Mesenteric fat pad (tissue), 1 donor: ENCODE measurements around the gene PPIL6. TPM values are rescaled to one million over a fixed set of nuclear protein-coding genes. Genes with fewer than 3 reads are reported as not detected.
"Not testable (repeated sequence)": the region's sequence is repeated elsewhere in the genome, so short reads cannot be mapped to it uniquely, and the experiment has no call there.

Experiments
- DNase-seq: peaks from one replicate; pipeline ENCODE4 v3.0.0-alpha.2; 2020; ENCODE audit warnings: low spot score
- total RNA-seq: library from RNA; stranded (reverse); fragmentation: NEBNext Ultra II Directional; extraction: Animal tissue kit (Norgen Biotek cat#: 25700); gene quantifications from one replicate; pipeline ENCODE4 v1.2.1, GENCODE V29; 2021
- donor health status: DM: yes; HTN: yes; CAD: no.

PPIL6 gene
- total RNA-seq, 1 donor from 2014 or later, result 2.3 TPM

DNA sequence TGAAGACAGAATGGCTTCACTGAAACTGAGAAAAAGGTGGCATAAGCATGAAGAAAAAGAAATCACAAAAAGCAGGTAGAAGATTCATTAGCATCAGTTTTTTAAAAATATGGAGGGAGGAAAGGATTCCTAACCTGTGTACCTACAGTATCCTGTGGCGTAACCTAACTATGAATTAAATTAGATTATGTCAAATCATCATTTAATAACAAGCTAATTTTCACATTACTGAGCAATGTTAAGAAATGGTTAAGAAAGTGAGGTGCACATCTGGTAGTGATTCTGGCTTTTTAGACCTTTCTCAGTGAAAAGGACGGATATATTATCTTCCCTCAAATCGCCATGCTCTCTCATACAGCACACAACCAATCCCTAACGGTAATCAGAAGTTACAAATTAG lies 70.7 kb downstream of the PPIL6 start:
- DNase-seq, result no peak

DNA sequence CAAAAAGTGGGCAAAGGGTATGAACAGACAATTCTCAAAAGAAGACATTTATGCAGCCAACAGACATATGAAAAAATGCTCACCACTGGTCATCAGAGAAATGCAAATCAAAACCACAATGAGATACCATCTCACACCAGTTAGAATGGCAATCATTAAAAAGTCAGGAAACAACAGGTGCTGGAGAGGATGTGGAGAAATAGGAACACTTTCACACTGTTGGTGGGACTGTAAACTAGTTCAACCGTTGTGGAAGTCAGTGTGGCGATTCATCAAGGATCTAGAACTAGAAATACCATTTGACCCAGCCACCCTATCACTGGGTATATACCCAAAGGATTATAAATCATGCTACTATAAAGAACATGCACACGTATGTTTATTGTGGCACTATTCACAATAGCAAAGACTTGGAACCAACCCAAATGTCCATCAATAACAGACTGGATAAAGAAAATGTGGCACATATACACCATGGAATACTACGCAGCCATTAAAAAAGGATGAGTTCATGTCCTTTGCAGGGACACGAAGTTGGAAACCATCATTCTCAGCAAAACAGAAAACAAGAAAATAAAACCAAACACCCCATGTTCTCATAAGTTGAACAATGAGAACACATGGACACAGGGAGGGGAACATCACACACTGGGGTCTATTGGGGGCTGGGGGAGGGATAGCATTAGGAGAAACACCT lies 75.9 kb downstream of the PPIL6 start:
- DNase-seq, result not testable (repeated sequence)

DNA sequence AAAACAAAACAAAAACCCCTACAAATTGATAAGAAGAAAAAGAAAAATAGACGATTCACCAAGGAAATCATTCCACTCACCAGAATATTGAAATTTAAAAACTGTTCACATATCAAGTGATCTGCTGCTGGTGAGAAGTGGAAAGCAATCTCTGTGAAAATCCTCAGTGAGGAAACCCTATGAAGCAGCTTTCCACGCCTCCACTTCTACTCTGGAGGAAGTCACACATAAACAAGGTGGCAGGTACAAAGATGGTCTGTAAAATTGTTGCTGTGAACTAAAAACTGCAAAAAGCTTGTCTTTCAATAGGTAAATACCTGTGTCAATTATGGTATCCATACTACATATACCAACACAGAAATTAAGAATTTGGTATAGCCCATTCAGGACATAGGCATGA lies 76.7 kb downstream of the PPIL6 start:
- DNase-seq, result no peak

DNA sequence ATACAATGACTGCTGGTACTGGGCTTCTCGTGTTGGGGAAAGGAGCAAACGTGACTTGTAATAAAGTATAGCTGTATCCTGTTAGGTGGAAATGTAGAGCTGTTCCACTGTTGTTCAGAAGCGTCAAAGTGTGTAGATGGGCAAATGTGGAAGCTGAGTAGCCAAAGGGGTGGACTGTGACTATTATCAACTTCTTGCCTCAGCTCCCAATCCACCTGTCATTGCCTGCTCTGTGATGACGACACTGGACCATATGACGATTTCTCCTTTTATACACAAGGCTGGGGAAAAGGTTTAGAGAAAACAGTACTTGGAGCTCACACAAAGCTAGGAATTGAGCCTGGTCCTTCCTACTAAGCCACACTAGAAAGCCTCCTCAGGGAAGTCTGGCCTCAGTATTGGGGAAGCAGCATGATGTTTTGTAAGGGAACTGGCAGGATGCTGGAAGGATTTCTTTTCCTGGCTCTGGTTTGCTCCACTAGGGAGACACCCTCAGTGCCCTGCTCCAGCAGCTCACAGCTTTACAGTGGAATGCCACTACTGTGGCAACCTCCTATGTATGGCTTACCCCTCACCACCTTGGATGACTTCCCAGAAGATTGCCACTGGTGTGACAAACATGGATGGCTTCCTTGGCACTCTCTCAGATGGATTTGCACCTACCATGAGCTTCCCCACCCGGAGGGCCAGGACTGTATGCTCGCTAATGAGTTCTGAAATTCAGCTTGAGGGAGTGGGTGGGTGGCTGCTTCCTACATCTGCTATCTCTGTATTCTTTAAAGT lies 78.1 kb downstream of the PPIL6 start:
- no peak for DNase-seq

DNA sequence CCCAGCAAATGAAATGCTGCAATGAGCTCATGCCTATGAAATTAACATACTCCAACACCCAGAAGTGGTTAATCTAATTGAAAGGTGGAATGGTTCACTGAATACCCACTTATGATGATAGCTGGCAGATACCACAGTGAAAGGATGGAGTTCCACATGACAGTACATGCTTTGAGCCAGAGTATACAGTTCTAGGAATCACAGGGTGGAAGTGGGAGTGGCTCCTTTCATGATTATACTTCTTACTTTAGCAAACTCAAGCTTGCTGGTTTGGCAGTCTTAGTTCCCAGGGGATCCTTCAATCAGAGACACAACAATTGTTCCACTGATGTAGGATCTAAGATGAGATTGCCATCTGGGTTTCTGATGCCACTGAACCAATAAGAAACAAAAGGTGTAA lies 79.6 kb downstream of the PPIL6 start:
- DNase-seq, result no peak

DNA sequence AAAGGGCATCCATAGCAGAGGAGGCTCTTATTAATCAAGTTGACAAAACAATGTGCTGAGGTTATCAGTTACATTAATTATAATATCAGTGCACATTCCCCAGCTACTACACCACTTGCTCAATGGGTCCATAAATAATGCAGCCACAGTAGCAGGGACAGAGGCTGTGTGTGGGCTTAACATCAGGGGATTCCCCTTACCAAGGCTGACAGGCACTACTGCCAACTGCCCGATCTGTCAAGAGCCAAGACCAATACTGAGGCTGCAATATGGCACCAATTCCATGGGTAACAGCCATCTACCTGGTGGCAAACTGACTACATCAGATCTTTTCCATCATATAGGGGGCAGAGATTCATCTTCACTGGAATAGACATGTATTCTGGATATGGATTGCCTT lies 80.1 kb downstream of the PPIL6 start:
- no peak for DNase-seq

DNA sequence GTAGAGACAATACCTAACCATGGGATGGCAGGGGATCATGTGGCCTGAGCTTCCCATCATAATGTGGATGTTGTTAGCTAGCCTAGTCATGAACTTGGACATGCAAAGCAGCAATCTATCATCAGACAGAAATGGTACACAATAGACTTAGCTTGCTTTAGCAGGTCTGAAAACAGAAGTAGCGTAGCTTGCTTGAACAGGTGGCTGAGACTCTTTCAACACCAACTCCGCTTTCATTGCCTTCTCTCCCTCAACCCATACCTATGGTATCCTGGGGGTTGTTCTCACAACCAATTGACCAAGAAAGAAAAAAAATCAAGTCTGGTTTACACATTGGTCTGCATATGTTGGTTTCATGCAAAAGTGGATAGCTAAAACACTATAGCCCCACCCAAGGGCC lies 81.2 kb downstream of the PPIL6 start:
- no peak for DNase-seq

DNA sequence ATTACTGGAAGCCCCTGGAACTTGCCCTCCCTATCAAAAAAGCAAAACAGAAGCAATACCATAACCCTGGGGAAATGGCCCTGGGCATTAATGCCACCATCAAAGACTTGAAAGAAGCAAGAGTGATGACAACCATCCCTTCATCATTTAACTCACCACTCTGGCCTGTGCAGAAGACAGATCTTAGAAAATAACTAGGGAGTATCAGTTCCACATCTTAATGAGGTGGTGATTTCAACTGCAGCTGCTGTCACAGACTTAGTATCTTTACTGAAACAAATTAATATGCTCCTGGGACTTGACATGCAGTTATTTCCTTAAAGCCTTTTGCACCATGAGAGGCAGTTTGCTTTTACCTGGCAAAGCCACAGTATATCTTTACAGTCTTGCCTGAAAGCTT lies 82.2 kb downstream of the PPIL6 start:
- no peak for DNase-seq

DNA sequence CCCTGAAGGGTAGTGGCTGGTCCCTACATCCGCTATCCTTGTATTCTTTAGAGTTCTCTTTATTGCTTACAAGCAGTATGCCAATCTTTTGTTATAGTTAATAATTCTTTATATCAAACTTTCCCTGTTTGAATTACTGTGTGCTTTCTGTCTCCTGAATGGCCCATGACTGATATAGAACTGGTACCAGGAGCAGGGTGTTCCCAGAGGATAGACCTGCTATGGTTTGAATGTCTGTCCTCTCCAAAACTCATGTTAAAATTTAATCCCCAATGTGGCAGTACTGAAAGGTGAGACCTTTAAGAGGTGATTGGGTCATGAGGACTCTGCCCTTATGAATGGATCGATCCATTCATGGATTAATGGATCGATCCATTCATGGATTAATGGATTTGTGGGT lies 84.2 kb downstream of the PPIL6 start:
- DNase-seq, result no peak

DNA sequence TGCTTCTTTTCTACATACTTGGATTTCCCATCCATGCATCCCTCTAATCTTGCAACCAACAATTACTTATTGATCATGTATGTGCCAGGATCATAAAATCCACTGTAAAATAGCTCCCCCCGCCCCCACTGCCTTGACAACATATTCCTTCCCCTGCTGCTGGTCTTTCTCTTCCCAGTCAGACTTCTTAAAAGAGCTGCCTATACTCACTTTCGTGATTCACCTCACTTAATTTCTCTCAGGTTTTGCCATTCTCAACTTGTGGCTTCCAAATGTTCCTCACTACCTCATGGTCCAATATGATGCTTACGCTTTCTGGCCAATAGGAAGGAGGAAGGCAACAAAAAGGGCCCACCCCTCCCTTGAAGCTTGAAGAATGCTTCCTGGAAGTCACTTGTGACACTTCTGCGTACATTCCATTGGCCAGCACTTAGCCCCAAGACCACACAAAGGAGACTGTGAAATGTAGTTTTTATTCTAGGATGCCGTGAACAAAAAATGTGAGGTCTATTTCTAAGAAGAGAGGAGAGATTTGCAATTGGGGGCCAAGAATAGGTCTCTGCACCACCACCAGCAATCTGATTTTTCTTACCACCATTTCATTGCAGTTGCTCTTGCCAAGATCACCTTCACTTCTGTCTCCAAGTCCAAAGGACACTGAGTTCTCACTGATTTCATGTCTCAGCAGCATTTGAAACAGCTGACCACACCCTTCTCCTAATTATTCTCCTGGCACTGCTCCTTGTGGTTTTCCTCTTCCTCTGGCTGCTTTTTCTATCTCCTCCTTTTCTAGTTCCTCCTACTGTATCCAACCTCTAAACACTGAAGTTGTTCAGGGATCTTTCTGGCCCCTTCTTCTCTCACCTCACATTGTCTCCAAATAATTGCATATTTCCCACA lies 88.9 kb downstream of the PPIL6 start:
- no peak for DNase-seq

DNA sequence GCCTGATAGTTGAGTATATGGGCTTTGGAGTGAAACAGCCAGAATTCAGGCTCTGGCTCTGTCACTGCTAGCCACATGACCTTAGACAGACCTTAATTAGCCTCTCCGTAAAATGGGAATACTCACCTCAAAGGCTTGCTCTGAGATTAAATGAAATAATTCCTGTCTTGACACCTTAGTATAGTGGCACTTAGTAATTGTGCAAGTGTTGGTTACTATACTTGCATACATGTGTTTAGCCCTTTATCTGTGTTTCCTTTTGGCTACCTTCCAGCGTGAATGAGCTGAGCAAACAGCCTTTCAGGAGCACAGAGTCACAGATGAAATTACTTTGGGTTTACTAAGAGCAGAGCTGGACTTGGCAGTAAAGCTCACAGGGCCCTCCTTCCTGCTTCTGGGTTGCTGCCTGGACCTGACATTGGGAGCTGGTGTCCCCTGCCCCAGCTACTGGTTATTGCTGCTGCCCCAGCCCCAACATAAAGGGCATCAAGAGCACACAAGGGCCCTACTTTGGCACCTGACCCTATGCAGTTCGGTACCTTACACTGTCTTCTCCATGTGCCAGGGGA lies 90.9 kb downstream of the PPIL6 start:
- DNase-seq, result no peak

DNA sequence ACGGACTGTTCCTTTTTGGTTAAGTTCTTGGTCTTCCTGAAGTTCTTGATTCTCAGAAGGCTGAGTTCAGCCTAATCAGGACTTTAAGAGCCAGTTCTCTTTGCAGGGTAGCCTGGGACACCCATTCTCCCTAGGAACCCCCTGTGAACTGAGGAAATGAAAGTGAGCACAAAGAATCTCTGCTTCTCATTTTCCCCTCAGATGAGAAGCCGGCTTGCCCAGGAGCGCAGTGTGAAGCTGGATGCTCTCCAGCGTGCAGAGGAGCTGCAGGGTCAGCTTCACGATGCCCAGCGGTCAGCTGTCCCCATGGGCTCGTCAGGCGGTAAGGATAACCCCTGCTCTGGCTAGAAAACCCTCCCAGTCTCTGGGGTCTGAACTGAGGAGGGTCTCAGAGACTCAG lies 92.2 kb downstream of the PPIL6 start:
- no peak for DNase-seq

DNA sequence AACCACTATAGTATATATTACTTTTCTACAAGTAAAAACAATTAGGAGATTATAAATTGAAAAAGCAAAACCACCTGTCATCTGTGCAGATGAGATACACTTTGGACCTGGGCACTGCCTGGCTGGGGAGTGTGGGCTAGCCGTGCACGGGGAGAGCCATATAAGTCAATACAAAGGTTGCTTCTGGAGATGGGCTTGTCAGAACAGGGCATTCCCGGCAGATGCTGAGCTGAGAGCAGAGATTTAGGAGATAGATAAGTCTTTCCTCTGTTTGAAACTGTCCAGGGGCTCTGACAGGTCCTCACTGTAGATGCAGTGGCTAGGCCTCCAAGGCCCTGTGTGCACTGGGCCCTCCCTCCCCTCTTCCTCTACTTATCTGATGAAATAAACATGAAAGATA lies 92.6 kb downstream of the PPIL6 start:
- DNase-seq, result no peak

DNA sequence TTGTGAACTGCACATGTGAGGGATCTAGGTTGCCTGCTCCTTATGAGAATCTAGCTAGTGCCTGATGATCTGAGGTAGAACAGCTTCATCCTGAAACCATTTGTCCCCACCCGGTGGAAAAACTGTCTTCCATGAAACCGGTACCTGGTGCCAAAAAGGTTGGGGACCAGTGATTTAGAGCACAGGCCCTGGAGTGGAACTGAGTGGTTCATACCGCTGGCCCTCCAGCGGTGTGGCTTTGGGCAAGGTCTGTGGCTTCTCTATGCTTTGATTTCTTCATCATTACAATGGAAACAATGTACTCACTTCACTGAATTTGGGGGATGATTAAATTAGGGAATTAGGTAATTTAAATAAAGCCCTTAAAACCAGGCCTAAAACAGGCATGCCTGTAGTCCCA lies 94.4 kb downstream of the PPIL6 start:
- DNase-seq, result no peak

DNA sequence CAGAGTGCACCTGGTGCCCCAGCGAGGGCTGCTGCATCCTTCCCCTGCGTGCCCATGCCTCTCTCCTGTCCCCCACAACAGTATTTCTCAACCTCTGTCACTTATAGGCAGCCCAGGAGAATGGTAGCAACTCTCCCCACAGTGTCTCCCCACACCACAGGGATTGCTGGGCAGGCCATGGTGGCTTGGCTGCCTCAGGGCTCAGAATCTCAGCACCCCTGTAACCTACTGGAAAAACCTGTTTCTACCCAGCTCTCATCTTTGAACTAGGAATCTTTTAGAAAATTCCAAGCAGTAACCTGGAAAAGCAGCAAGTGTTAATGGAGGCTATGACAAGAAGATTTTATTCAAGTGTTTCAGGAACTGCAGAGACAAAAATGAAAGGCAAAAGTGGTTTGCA lies 96.2 kb downstream of the PPIL6 start:
- no peak for DNase-seq

DNA sequence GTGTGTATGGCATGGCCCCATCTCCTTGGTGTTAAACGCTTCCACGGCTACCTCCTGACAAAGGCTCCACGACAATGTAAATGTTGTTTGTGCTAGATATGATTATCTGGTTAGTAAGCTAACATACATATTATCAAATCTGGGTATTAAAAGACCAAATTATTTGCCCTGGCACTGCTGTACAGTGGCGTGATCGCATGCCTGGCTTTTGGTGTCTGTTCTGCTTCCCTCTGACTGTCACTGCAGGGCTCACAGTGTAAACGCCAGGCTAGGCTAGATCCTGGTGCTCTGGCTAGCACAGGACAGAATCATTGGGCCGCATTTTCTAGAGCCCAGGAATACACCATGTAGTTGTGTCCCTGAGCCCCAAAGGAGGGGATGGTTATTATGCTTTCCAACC lies 96.9 kb downstream of the PPIL6 start:
- DNase-seq, result no peak

DNA sequence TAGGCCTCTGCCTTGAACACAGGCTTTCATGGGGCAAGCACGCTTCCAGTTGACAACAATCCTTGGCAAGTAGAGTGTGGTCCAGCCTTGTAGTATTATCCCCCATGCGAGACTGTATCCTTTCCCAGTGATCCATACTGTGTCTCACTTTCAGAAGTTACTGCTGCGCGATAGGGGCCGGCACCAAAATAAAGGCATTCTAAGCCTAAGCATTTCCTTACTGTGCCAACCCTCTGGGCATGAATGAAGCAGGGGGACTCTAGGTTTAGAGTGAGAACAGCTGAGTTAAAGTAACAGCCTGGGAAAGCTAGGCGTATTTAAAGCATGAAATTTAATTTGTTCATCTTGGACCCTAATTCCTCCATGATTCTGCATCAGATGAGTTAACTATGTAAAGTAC lies 97.5 kb downstream of the PPIL6 start:
- DNase-seq, result no peak

DNA sequence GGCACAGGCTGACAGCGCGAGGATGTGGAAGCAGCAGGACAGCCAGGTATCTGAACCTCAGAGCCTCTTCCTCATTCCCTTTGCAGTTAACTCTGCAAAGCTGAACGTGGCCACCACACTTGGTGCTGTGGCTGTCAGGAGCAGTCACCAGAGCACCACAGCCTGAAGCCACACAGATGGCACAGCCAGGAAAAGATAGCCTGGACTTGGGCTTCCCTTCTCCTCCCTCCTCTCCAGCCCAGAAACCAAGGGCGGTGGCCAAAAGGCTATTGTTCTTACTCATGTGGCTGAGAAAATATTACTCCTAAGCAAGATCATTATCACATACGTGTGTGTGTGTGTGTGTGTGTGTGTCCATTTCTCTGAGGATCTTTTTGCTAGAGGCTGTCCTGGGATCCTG lies 97.9 kb downstream of the PPIL6 start:
- DNase-seq, result no peak

DNA sequence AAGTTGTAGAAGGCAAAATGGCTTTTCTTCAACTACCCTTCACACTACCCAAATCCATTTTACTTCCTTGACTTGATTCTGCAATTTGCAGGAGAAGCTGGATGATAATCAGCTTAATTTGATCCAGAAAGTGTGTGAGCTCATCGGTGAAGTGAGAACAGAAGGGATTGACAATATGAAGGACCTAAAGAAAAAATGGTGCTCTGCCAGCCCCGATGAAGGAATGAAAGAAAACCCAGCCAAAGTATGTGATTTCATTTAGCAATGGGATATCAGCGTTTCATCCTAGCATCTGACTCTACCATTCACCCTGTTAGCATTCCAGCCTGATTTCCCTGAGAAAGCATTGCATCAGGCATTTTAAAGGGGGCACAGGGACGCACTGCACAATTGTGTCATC lies 99.6 kb downstream of the PPIL6 start:
- no peak for DNase-seq
